K562 (cell line): ENCODE measurements around the gene NCAPD2. TPM values are rescaled to one million over a fixed set of nuclear protein-coding genes. Genes with fewer than 3 reads are reported as not detected.

Source experiments
- ARHGAP35 ChIP-seq: fragments of 450-650 bp; IDR thresholded peaks from 2 replicates; pipeline ENCODE4 v1.6.1; 2018; ENCODE audit not compliant: partially characterized antibody
- BRF1 ChIP-seq: IDR thresholded peaks from 3 replicates; pipeline ENCODE4 v1.6.1; 2011; ENCODE audit warnings: borderline replicate concordance, mild to moderate bottlenecking; ENCODE audit not compliant: insufficient read length; ENCODE audit errors: extremely low read depth
- CHD1 ChIP-seq: fragments of 200-600 bp; sonication (generic); IDR thresholded peaks from one replicate; pipeline ENCODE4 v1.6.1; 2012; ENCODE audit warnings: mild to moderate bottlenecking, moderate library complexity, low read length, inconsistent platforms
- ELF2 ChIP-seq: fragments of 250-450 bp; sonication (Bioruptor Pico); IDR thresholded peaks from 2 replicates; pipeline ENCODE4 v1.5.0; 2021; ENCODE audit warnings: mild to moderate bottlenecking
- ETV6 ChIP-seq, 3 experiments: fragments of 150-350 bp in 1 of 3; sonication (generic) in 1 of 3; formaldehyde crosslinking in 1 of 3; IDR thresholded peaks; 2 replicates each; pipeline versions ENCODE4 v1.6.1 to v1.8.0; 2014 to 2022; ENCODE audit warnings: borderline replicate concordance in 2 of 3, low read depth in 2 of 3, antibody characterized with exemption in 1 of 3, low read length in 1 of 3, mild to moderate bottlenecking in 1 of 3, missing genetic modification reagents in 1 of 3
- HDAC2 ChIP-seq: fragments of 450-650 bp; IDR thresholded peaks from 2 replicates; pipeline ENCODE4 v1.6.1; 2016; ENCODE audit warnings: mild to moderate bottlenecking
- HDAC3 ChIP-seq: fragments of 450-650 bp; IDR thresholded peaks from 2 replicates; pipeline ENCODE4 v1.6.1; 2018; ENCODE audit warnings: borderline replicate concordance, mild to moderate bottlenecking, moderate library complexity; ENCODE audit not compliant: partially characterized antibody
- HLTF ChIP-seq: fragments of 450-650 bp; IDR thresholded peaks from 2 replicates; pipeline ENCODE4 v1.6.1; 2016
- HMGN3 ChIP-seq: IDR thresholded peaks from 2 replicates; pipeline ENCODE4 v1.6.1; 2011; ENCODE audit warnings: borderline replicate concordance, low read depth, mild to moderate bottlenecking, mixed read lengths, low read length; ENCODE audit not compliant: insufficient read length; ENCODE audit errors: extremely low read depth
- NR2C2 ChIP-seq, 2 experiments: fragments of 200-800 bp in 1 of 2; sonication (Bioruptor generic) in 1 of 2; sonication (generic) in 1 of 2; formaldehyde crosslinking in 1 of 2; IDR thresholded peaks; 2 replicates each; pipeline versions ENCODE4 v1.6.1 to v1.8.0; 2016 to 2022; ENCODE audit warnings: mild to moderate bottlenecking in 1 of 2, missing compliant biosample characterization in 1 of 2, missing genetic modification characterization in 1 of 2, missing genetic modification reagents in 1 of 2
- NR2F6 ChIP-seq: fragments of 450-650 bp; formaldehyde crosslinking; IDR thresholded peaks from 2 replicates; pipeline ENCODE4 v1.4.0; 2020; ENCODE audit warnings: mild to moderate bottlenecking
- PHB ChIP-seq: fragments of 250-450 bp; sonication (Bioruptor Pico); IDR thresholded peaks from 2 replicates; pipeline ENCODE4 v1.5.0; 2021
- RNF2 ChIP-seq: sonication (generic); IDR thresholded peaks from 2 replicates; pipeline ENCODE4 v1.6.1; 2016
- SMARCB1 ChIP-seq: IDR thresholded peaks from 2 replicates; pipeline ENCODE4 v1.6.1; 2011; ENCODE audit warnings: improper control_type of control experiment, low read depth; ENCODE audit not compliant: insufficient read length
- STAG1 ChIP-seq: sonication (generic); formaldehyde crosslinking; IDR thresholded peaks from 2 replicates; pipeline ENCODE4 v1.5.0; 2020; ENCODE audit warnings: missing genetic modification reagents, borderline replicate concordance
- TCF7 ChIP-seq: sonication (generic); IDR thresholded peaks from 2 replicates; pipeline ENCODE4 v1.6.1; 2016; ENCODE audit warnings: antibody characterized with exemption, borderline replicate concordance
- ZNF24 ChIP-seq: fragments of 450-650 bp; IDR thresholded peaks from 2 replicates; pipeline ENCODE4 v1.6.1; 2016
- ZNF253 ChIP-seq: fragments of 250-450 bp; sonication (Bioruptor Pico); conservative IDR thresholded peaks from 2 replicates; pipeline ENCODE4 v1.6.1; 2021; ENCODE audit warnings: mild to moderate bottlenecking
- ZNF589 ChIP-seq: fragments of 200-800 bp; sonication (Bioruptor generic); IDR thresholded peaks from 2 replicates; pipeline ENCODE4 v1.6.1; 2016; ENCODE audit warnings: low read depth, missing genetic modification characterization, missing compliant biosample characterization
- polyA plus RNA-seq, 8 experiments: library from polyadenylated mRNA; depleted of rRNA in 4 of 8; stranded (reverse) in 5 of 8; unstranded in 3 of 8; fragments of >200 nt; fragmentation: Nextera tagmentation in 2 of 8; fragmentation: Illumina TruSeq in 1 of 8; extraction: Ambion mirVana in 2 of 8; extraction: Trizol in 1 of 8; gene quantifications; 2 replicates each; pipeline versions ENCODE4 v1.2.1 to v1.2.3, GENCODE V29; 2011 to 2014; ENCODE audit warnings: inconsistent platforms in 1 of 8, missing spikeins in 1 of 8
- total RNA-seq, 7 experiments: library from RNA; depleted of rRNA in 6 of 7; stranded (reverse); fragments of >200 nt in 6 of 7; fragmentation: Illumina TruSeq in 2 of 7; extraction: Trizol in 2 of 7; gene quantifications; 2 replicates each; pipeline versions ENCODE4 v1.2.1 to v1.2.3, GENCODE V29; 2011 to 2021; ENCODE audit warnings: low replicate concordance in 1 of 7
- TF ChIP-seq, protein P1 (sequence below): sonication (generic); formaldehyde crosslinking; IDR thresholded peaks from 2 replicates; pipeline ENCODE4 v1.5.0; 2020; ENCODE audit warnings: missing genetic modification reagents
- TF ChIP-seq, protein P2 (sequence below): fragments of 250-450 bp; sonication (Bioruptor Pico); IDR thresholded peaks from 2 replicates; pipeline ENCODE4 v1.8.0; 2022; ENCODE audit warnings: moderate library complexity, mild to moderate bottlenecking, inconsistent platforms
- TF ChIP-seq, protein P3 (sequence below): fragments of 450-650 bp; formaldehyde crosslinking; conservative IDR thresholded peaks from 2 replicates; pipeline ENCODE4 v1.4.0; 2022; ENCODE audit warnings: mild to moderate bottlenecking, missing genetic modification characterization
- TF ChIP-seq, protein P4 (sequence below): fragments of 200-800 bp; sonication (Bioruptor generic); IDR thresholded peaks from 2 replicates; pipeline ENCODE4 v1.6.1; 2017; ENCODE audit warnings: missing genetic modification characterization, missing compliant biosample characterization
- TF ChIP-seq, protein P5 (sequence below): fragments of 450-650 bp; IDR thresholded peaks from 2 replicates; pipeline ENCODE4 v1.6.1; 2016

The NCAPD2 gene
- total and polyA plus RNA-seq, 9 of the 15 experiments (the other 6 are each of a cell fraction or from before 2014, with no cell fraction given) = 16.9 to 93.7 (median 68.3) TPM

DNA sequence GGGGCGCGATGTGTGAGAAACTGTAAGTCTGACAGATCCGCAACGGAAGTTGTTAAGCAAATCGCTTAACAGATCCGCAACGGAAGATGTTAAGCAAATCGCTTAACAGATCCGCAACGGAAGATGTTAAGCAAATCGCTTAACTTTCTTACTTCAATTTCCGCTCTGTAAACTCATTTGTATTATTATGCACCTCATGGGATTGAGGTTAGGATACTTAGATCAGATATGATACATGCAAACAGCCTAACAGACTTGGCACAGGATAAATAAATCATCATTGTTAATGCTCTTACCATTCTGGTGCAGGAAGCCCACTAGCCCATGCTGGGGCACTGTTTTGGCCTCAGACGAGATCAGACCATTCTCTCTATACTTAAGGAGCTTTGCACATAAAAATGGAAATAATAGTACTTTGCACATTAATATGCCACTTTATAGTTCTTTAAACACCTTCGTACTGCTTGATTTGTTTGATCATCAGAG lies 399 bp downstream of the NCAPD2 start (continued):
- TF ChIP-seq, protein P1, sequence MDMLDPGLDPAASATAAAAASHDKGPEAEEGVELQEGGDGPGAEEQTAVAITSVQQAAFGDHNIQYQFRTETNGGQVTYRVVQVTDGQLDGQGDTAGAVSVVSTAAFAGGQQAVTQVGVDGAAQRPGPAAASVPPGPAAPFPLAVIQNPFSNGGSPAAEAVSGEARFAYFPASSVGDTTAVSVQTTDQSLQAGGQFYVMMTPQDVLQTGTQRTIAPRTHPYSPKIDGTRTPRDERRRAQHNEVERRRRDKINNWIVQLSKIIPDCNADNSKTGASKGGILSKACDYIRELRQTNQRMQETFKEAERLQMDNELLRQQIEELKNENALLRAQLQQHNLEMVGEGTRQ = no peak
- TF ChIP-seq TCF7 (no peak), HDAC2 (peak; percentile 39), PHB (CRISPR knock-in tag) (no peak), CHD1 (no peak), ZNF24 (peak; percentile 83), HMGN3 (no peak), ZNF589 (CRISPR knock-in tag) (no peak), ZNF253 (CRISPR knock-in tag) (no peak), ELF2 (CRISPR knock-in tag) (no peak), RNF2 (no peak), HLTF (no peak), NR2F6 (CRISPR knock-in tag) (no peak), STAG1 (no peak), SMARCB1 (no peak), BRF1 (no peak), HDAC3 (peak; percentile 96), NR2C2 (CRISPR knock-in tag; IDR thresholded peaks at IDR 0.05) (0 out of 2 replicates have a peak, but pooled peaks have one; percentile 24), NR2C2 (tag; IDR thresholded peaks at IDR 0.05) (no peak), ARHGAP35 (no peak), ETV6 (IDR thresholded peaks at IDR 0.05; ENCODE audit: borderline replicate concordance in 1 of 2, low read depth in 2 of 2, low read length in 1 of 2) (no peak), ETV6 (CRISPR knock-in tag; IDR thresholded peaks at IDR 0.05; ENCODE audit: borderline replicate concordance) (no peak)
- TF ChIP-seq, protein P2, sequence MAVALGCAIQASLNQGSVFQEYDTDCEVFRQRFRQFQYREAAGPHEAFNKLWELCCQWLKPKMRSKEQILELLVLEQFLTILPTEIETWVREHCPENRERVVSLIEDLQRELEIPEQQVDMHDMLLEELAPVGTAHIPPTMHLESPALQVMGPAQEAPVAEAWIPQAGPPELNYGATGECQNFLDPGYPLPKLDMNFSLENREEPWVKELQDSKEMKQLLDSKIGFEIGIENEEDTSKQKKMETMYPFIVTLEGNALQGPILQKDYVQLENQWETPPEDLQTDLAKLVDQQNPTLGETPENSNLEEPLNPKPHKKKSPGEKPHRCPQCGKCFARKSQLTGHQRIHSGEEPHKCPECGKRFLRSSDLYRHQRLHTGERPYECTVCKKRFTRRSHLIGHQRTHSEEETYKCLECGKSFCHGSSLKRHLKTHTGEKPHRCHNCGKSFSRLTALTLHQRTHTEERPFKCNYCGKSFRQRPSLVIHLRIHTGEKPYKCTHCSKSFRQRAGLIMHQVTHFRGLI (CRISPR knock-in tag) = no peak
- TF ChIP-seq, protein P3, sequence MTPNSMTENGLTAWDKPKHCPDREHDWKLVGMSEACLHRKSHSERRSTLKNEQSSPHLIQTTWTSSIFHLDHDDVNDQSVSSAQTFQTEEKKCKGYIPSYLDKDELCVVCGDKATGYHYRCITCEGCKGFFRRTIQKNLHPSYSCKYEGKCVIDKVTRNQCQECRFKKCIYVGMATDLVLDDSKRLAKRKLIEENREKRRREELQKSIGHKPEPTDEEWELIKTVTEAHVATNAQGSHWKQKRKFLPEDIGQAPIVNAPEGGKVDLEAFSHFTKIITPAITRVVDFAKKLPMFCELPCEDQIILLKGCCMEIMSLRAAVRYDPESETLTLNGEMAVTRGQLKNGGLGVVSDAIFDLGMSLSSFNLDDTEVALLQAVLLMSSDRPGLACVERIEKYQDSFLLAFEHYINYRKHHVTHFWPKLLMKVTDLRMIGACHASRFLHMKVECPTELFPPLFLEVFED (CRISPR knock-in tag) = no peak
- TF ChIP-seq, protein P4, sequence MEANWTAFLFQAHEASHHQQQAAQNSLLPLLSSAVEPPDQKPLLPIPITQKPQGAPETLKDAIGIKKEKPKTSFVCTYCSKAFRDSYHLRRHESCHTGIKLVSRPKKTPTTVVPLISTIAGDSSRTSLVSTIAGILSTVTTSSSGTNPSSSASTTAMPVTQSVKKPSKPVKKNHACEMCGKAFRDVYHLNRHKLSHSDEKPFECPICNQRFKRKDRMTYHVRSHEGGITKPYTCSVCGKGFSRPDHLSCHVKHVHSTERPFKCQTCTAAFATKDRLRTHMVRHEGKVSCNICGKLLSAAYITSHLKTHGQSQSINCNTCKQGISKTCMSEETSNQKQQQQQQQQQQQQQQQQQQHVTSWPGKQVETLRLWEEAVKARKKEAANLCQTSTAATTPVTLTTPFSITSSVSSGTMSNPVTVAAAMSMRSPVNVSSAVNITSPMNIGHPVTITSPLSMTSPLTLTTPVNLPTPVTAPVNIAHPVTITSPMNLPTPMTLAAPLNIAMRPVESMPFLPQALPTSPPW = no peak
- TF ChIP-seq, protein P5, sequence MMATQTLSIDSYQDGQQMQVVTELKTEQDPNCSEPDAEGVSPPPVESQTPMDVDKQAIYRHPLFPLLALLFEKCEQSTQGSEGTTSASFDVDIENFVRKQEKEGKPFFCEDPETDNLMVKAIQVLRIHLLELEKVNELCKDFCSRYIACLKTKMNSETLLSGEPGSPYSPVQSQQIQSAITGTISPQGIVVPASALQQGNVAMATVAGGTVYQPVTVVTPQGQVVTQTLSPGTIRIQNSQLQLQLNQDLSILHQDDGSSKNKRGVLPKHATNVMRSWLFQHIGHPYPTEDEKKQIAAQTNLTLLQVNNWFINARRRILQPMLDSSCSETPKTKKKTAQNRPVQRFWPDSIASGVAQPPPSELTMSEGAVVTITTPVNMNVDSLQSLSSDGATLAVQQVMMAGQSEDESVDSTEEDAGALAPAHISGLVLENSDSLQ = peak; percentile 1; the same call in 1 of the 2 replicates
